ENCODE measurements around the gene ATRNL1.

DNA sequence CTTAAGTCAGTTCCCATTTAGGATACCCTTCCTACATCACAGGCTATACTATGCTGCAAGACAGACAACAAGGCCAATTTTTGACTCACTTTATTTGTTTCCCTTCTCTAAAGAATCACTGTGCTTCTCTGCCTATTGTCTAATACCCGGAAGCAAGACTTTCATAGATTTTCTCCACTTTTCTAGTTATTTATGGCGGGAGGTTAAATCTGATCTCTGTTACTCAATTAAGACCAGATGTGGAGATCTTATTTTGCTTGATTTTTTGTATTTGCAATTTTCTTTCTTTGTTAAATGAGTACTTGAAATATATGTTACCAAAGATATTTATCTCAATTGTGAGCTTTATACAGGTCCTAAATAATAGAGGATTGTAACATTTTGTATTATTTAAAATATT lies 511.5 kb downstream of the ATRNL1 start:
- TF ChIP-seq, protein P1, sequence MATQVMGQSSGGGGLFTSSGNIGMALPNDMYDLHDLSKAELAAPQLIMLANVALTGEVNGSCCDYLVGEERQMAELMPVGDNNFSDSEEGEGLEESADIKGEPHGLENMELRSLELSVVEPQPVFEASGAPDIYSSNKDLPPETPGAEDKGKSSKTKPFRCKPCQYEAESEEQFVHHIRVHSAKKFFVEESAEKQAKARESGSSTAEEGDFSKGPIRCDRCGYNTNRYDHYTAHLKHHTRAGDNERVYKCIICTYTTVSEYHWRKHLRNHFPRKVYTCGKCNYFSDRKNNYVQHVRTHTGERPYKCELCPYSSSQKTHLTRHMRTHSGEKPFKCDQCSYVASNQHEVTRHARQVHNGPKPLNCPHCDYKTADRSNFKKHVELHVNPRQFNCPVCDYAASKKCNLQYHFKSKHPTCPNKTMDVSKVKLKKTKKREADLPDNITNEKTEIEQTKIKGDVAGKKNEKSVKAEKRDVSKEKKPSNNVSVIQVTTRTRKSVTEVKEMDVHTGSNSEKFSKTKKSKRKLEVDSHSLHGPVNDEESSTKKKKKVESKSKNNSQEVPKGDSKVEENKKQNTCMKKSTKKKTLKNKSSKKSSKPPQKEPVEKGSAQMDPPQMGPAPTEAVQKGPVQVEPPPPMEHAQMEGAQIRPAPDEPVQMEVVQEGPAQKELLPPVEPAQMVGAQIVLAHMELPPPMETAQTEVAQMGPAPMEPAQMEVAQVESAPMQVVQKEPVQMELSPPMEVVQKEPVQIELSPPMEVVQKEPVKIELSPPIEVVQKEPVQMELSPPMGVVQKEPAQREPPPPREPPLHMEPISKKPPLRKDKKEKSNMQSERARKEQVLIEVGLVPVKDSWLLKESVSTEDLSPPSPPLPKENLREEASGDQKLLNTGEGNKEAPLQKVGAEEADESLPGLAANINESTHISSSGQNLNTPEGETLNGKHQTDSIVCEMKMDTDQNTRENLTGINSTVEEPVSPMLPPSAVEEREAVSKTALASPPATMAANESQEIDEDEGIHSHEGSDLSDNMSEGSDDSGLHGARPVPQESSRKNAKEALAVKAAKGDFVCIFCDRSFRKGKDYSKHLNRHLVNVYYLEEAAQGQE (IDR thresholded peaks at IDR 0.05; ENCODE audit: unreplicated experiment) = no peak
- TF ChIP-seq EZH2 (IDR thresholded peaks at IDR 0.05; ENCODE audit: low read depth, unreplicated experiment) (no peak), CTCF (conservative IDR thresholded peaks at IDR 0.05; ENCODE audit: low read depth in 2 of 2) (no peak), CREB1 (CRISPR knock-in tag; IDR thresholded peaks at IDR 0.05; ENCODE audit: low read depth) (no peak), JUNB (IDR thresholded peaks at IDR 0.05; ENCODE audit: unreplicated experiment) (no peak), POLR2AphosphoS5 (IDR thresholded peaks at IDR 0.05; ENCODE audit: low read depth) (no peak), EZH2phosphoT487 (IDR thresholded peaks at IDR 0.05; ENCODE audit: unreplicated experiment) (no peak), NANOG (IDR thresholded peaks at IDR 0.05; ENCODE audit: borderline replicate concordance) (no peak), ZNF331 (CRISPR knock-in tag; IDR thresholded peaks at IDR 0.05; ENCODE audit: low read depth) (no peak)

All from GM23338 (cell line).